GM12878 (cell line): ENCODE data around the gene GREB1. TPM values are rescaled to one million over a fixed set of nuclear protein-coding genes. Genes with fewer than 3 reads are reported as not detected.

Experiments used
- BACH1 ChIP-seq: fragments of 450-650 bp; IDR thresholded peaks from 2 replicates; pipeline ENCODE4 v1.6.1; 2017; ENCODE audit warnings: mild to moderate bottlenecking, borderline replicate concordance
- FOXK2 ChIP-seq: fragments of 450-650 bp; IDR thresholded peaks from 2 replicates; pipeline ENCODE4 v1.6.1; 2017; ENCODE audit warnings: mild to moderate bottlenecking, moderate library complexity
- MTA2 ChIP-seq: fragments of 450-650 bp; IDR thresholded peaks from 2 replicates; pipeline ENCODE4 v1.6.1; 2016; ENCODE audit warnings: low read depth, mild to moderate bottlenecking, moderate library complexity
- SRF ChIP-seq, 2 experiments: IDR thresholded peaks; 2 replicates each; pipeline ENCODE4 v1.6.1; 2011; ENCODE audit warnings: low read depth in 2 of 2, low read length in 2 of 2, mild to moderate bottlenecking in 1 of 2, moderate library complexity in 1 of 2
- ZBED1 ChIP-seq: IDR thresholded peaks from 2 replicates; pipeline ENCODE4 v1.6.1; 2016; ENCODE audit warnings: borderline replicate concordance
- polyA plus RNA-seq, 11 experiments: library from polyadenylated mRNA; depleted of rRNA in 4 of 11; unstranded in 6 of 11; stranded (reverse) in 5 of 11; fragments of >200 nt; fragmentation: Nextera tagmentation in 4 of 11; fragmentation: Illumina TruSeq in 1 of 11; extraction: Ambion mirVana in 4 of 11; extraction: Trizol in 1 of 11; gene quantifications; 1 replicate in 1 of 11; 2 replicates in 10 of 11; pipeline versions ENCODE4 v1.2.1 to v1.2.3, GENCODE V29; 2011 to 2016; ENCODE audit warnings: inconsistent platforms in 2 of 11, missing spikeins in 2 of 11, low read depth in 1 of 11
- total RNA-seq, 4 experiments: library from RNA; depleted of rRNA in 3 of 4; stranded (reverse); fragments of >200 nt in 3 of 4; fragmentation: Illumina TruSeq in 1 of 4; extraction: Trizol in 1 of 4; gene quantifications; 2 replicates each; pipeline versions ENCODE4 v1.2.1 to v1.2.3, GENCODE V29; 2013 to 2021
- TF ChIP-seq, protein P1 (sequence below): fragments of 450-650 bp; formaldehyde crosslinking; IDR thresholded peaks from 2 replicates; pipeline ENCODE4 v1.4.0; 2020; ENCODE audit warnings: mild to moderate bottlenecking, moderate library complexity
- TF ChIP-seq, protein P2 (sequence below): fragments of 450-650 bp; IDR thresholded peaks from 2 replicates; pipeline ENCODE4 v1.6.1; 2018; ENCODE audit warnings: borderline replicate concordance, mild to moderate bottlenecking; ENCODE audit not compliant: partially characterized antibody

Gene GREB1
- total and polyA plus RNA-seq, 10 of the 15 experiments (the other 5 are each of a cell fraction or from before 2014, with no cell fraction given), result 0.09 to 2.1 (median 0.37) TPM; not detected in 1

DNA sequence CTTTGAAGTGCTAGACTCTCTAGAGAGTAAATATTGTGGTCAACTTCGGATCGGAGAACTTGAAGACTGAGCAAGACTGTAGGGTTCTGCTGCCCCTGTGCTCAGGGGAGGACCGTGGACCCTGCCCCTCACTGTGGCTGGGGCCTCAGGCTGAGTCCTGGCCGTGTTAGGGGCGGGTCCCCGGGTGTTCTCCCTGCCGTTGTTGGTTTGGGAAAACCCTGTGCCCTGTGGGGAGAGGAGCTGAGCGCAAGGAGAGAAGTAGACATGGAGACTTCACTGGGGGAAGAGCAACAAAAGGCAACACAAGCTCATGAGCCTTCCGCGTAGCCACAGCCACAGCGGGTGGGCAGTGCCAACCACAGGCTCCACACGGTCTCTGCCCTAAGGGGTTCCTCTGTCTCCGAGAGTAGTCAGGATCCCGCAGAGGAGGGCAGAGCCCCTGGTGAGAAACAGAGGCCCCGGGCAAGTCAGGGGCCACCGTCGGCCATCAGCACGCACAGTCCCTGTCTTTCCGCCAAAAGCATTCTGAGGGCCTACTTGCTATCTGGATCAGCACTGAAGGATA lies 83.1 kb downstream of the GREB1 start (continued):
- TF ChIP-seq ZBED1, result no peak
- TF ChIP-seq, protein P1, sequence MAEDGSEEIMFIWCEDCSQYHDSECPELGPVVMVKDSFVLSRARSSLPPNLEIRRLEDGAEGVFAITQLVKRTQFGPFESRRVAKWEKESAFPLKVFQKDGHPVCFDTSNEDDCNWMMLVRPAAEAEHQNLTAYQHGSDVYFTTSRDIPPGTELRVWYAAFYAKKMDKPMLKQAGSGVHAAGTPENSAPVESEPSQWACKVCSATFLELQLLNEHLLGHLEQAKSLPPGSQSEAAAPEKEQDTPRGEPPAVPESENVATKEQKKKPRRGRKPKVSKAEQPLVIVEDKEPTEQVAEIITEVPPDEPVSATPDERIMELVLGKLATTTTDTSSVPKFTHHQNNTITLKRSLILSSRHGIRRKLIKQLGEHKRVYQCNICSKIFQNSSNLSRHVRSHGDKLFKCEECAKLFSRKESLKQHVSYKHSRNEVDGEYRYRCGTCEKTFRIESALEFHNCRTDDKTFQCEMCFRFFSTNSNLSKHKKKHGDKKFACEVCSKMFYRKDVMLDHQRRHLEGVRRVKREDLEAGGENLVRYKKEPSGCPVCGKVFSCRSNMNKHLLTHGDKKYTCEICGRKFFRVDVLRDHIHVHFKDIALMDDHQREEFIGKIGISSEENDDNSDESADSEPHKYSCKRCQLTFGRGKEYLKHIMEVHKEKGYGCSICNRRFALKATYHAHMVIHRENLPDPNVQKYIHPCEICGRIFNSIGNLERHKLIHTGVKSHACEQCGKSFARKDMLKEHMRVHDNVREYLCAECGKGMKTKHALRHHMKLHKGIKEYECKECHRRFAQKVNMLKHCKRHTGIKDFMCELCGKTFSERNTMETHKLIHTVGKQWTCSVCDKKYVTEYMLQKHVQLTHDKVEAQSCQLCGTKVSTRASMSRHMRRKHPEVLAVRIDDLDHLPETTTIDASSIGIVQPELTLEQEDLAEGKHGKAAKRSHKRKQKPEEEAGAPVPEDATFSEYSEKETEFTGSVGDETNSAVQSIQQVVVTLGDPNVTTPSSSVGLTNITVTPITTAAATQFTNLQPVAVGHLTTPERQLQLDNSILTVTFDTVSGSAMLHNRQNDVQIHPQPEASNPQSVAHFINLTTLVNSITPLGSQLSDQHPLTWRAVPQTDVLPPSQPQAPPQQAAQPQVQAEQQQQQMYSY (CRISPR knock-in tag), result no peak
- no peak for TF ChIP-seq BACH1
- no peak for TF ChIP-seq SRF (IDR thresholded peaks at IDR 0.05; ENCODE audit: low read depth in 2 of 2, low read length in 2 of 2)
- TF ChIP-seq, protein P2, sequence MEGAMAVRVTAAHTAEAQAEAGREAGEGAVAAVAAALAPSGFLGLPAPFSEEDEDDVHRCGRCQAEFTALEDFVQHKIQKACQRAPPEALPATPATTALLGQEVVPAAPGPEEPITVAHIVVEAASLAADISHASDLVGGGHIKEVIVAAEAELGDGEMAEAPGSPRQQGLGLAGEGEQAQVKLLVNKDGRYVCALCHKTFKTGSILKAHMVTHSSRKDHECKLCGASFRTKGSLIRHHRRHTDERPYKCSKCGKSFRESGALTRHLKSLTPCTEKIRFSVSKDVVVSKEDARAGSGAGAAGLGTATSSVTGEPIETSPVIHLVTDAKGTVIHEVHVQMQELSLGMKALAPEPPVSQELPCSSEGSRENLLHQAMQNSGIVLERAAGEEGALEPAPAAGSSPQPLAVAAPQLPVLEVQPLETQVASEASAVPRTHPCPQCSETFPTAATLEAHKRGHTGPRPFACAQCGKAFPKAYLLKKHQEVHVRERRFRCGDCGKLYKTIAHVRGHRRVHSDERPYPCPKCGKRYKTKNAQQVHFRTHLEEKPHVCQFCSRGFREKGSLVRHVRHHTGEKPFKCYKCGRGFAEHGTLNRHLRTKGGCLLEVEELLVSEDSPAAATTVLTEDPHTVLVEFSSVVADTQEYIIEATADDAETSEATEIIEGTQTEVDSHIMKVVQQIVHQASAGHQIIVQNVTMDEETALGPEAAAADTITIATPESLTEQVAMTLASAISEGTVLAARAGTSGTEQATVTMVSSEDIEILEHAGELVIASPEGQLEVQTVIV, result no peak
- TF ChIP-seq MTA2, result no peak
- no peak for TF ChIP-seq FOXK2
- TF ChIP-seq, all 136 proteins: peak for 0
